ENCODE measurements around the gene KITLG. TPM values are rescaled to one million over a fixed set of nuclear protein-coding genes. Genes with fewer than 3 reads are reported as not detected.

The KITLG gene
- total and polyA plus RNA-seq, 2 of the 8 experiments (the other 6 are each of a cell fraction or from before 2014, with no cell fraction given) = 1.3 to 7.8 TPM

DNA sequence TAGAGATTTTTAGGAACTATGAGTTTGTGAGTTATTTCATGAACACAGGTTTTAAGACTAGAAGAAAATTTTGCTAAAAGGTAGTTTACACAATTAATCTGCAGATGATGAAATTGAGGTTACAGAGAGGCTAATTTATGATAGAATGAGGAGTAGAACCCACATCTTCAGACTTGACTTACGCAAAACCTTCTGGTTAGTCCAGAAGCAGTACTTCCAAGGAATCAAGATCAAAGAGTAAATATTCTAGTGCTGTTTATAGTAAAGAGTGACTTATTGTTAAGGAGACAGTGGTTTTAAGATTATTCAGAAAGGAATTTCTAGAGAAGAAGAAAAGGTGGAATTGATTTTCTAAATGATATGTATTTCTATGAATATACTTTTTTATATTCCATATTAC, 10.6 kb upstream of the KITLG start:
- no peak overlapping the region for H2BK5ac ChIP-seq (ENCODE audit: low read depth, low read length)
- POLR2A ChIA-PET (ENCODE audit: partially characterized antibody) = interaction anchor here (0.8 kb wide), 2 partner anchors 9 to 11 kb away, joined by 3 to 4 read pairs; partner anchors contain the start of gene KITLG
- TF ChIP-seq GABPA (IDR thresholded peaks at IDR 0.05; ENCODE audit: borderline replicate concordance, insufficient read depth, low read length) (no peak), TAF7 (optimal IDR thresholded peaks at IDR 0.05; ENCODE audit: borderline replicate concordance, low read depth, low read length) (no peak), EGR1 (IDR thresholded peaks at IDR 0.05; ENCODE audit: borderline replicate concordance, low read depth, low read length) (no peak), RXRA (IDR thresholded peaks at IDR 0.05; ENCODE audit: insufficient read depth, low read depth, low read length) (no peak), BCL11A (IDR thresholded peaks at IDR 0.05; ENCODE audit: low read depth in 2 of 2, low read length in 2 of 2) (no peak), HDAC6 (IDR thresholded peaks at IDR 0.05; ENCODE audit: low read depth, low read length) (no peak), EZH2 (IDR thresholded peaks at IDR 0.05; ENCODE audit: low read depth, low read length, severe bottlenecking) (no peak), RNF2 (IDR thresholded peaks at IDR 0.05; ENCODE audit: borderline replicate concordance, low read depth, low read length, missing control alignments, poor library complexity, severe bottlenecking) (no peak), RBBP5 (IDR thresholded peaks at IDR 0.05; ENCODE audit: borderline replicate concordance, low read depth, low read length) (no peak), YY1 (IDR thresholded peaks at IDR 0.05; ENCODE audit: low read depth, low read length) (no peak), TBP (IDR thresholded peaks at IDR 0.05; ENCODE audit: low read depth, low read length) (no peak), NANOG (IDR thresholded peaks at IDR 0.05; ENCODE audit: insufficient read depth, low read depth, low read length, poor library complexity, severe bottlenecking) (no peak), BACH1 (IDR thresholded peaks at IDR 0.05; ENCODE audit: low read length) (no peak), TCF12 (IDR thresholded peaks at IDR 0.05; ENCODE audit: low read depth, low read length) (no peak), SIX5 (IDR thresholded peaks at IDR 0.05; ENCODE audit: low read depth, low read length) (no peak)

More for the DNA sequence above, 10.6 kb upstream of the KITLG start:
- H3K23me2 ChIP-seq (ENCODE audit: low read depth, low read length) = no peaks in the 10 kb centered on the region
- no peak overlapping the region for H3K4me3 ChIP-seq (ENCODE audit: extremely low read depth in 1 of 4, insufficient read depth in 2 of 4, low read depth in 3 of 4, low read length in 4 of 4)
- no peaks in the 10 kb centered on the region for H3K79me2 ChIP-seq (ENCODE audit: control insufficient read depth in 1 of 2, insufficient read depth in 2 of 2, low read length in 2 of 2)
- no peak overlapping the region for H3K27ac ChIP-seq (ENCODE audit: low read depth, low read length)
- H2AK5ac ChIP-seq (ENCODE audit: low read depth, low read length) = no peak overlapping the region
- 100% methylated on average over 1 of the region's 1 CpG; no CpG with 5 or more reads in 1 of the 2 experiments for WGBS, 2 experiments (ENCODE audit: extremely low coverage in 1 of 2, insufficient coverage in 1 of 2, insufficient read length in 1 of 2, insufficient replicate concordance in 2 of 2, low coverage in 1 of 2, low lambda C conversion rate in 2 of 2, missing lambda C conversion rate in 1 of 2)
- H2BK12ac ChIP-seq (ENCODE audit: low read depth, low read length) = no peak overlapping the region
- H3K79me1 ChIP-seq (ENCODE audit: low read depth, low read length) = no peaks in the 10 kb centered on the region
- H3K18ac ChIP-seq (ENCODE audit: extremely low read depth, low read length) = no peak overlapping the region
- FAIRE-seq (no peak), DNase-seq (ENCODE audit: low read depth in 1 of 2, low spot score in 2 of 2) (no peak)
- H2BK20ac ChIP-seq (ENCODE audit: low read length) = no peak overlapping the region
- no peaks in the 10 kb centered on the region for H3K4me1 ChIP-seq (replicated peaks in 1 of 4; ENCODE audit: control insufficient read depth in 3 of 4, insufficient read depth in 4 of 4, low read length in 3 of 4)
- no peak overlapping the region for H3K14ac ChIP-seq (ENCODE audit: insufficient read length)
- no peak overlapping the region for H3K56ac ChIP-seq (replicated peaks; ENCODE audit: insufficient read length, low read depth, low read length)
- no peak overlapping the region for H3K23ac ChIP-seq (ENCODE audit: insufficient read length)
- H2BK120ac ChIP-seq (replicated peaks; ENCODE audit: low read depth, low read length) = no peak overlapping the region
- no peak overlapping the region for H3K9ac ChIP-seq (replicated peaks in 1 of 4; ENCODE audit: extremely low read depth in 1 of 4, low read depth in 3 of 4, low read length in 3 of 4)
- peaks cover 16 to 17% of the 10 kb centered on the region in 2 experiments for H3K9me3 ChIP-seq (ENCODE audit: insufficient read depth in 2 of 2, low read depth in 1 of 2, low read length in 1 of 2)
- H4K91ac ChIP-seq (replicated peaks; ENCODE audit: insufficient read length, low read length) = no peak overlapping the region
- no peaks in the 10 kb centered on the region for H3K36me3 ChIP-seq (ENCODE audit: control insufficient read depth in 2 of 4, insufficient read depth in 4 of 4, low read length in 3 of 4)
- CTCF ChIA-PET (ENCODE audit: partially characterized antibody) = no interaction called here
- no peak overlapping the region for H4K5ac ChIP-seq (ENCODE audit: insufficient read length, low read depth, low read length)
- no peaks in the 10 kb centered on the region for H4K20me1 ChIP-seq (replicated peaks in 1 of 2; ENCODE audit: control insufficient read depth in 1 of 2, insufficient read depth in 2 of 2, low read length in 2 of 2)
- H3K4me2 ChIP-seq (ENCODE audit: insufficient read depth in 1 of 2, low read depth in 2 of 2, low read length in 2 of 2) = no peak overlapping the region
- H3K27me3 ChIP-seq (replicated peaks in 1 of 4; ENCODE audit: control insufficient read depth in 3 of 4, extremely low read depth in 1 of 4, insufficient read depth in 3 of 4, low read length in 3 of 4) = no peaks in the 10 kb centered on the region
- H2BK15ac ChIP-seq (ENCODE audit: low read length) = no peak overlapping the region
- no peak overlapping the region for H4K8ac ChIP-seq (ENCODE audit: extremely low read depth, insufficient read depth, low read length)
- no peak overlapping the region for H2AFZ ChIP-seq (ENCODE audit: low read length)
- no peak overlapping the region for H3K4ac ChIP-seq (replicated peaks; ENCODE audit: insufficient read length, low read depth, low read length)
